H1 (cell line): Measurements from ENCODE around the gene ADIPOR1. TPM values are rescaled to one million over a fixed set of nuclear protein-coding genes. Genes with fewer than 3 reads are reported as not detected.

Experiments
- KDM1A ChIP-seq: fragments of 200-600, 300-600 bp; sonication (generic); IDR thresholded peaks from 2 replicates; pipeline ENCODE4 v1.7.1; 2016; ENCODE audit warnings: mild to moderate bottlenecking, low read length, borderline replicate concordance
- polyA plus RNA-seq, 7 experiments: library from polyadenylated mRNA; depleted of rRNA in 3 of 7; stranded (reverse) in 5 of 7; unstranded in 2 of 7; fragments of >200 nt in 5 of 7; fragments of 200-250 nt in 2 of 7; gene quantifications; 1 replicate in 5 of 7; 2 replicates in 1 of 7; 4 replicates in 1 of 7; pipeline versions ENCODE4 v1.2.1 to v1.2.3, GENCODE V29; 2011 to 2013; ENCODE audit warnings: missing spikeins in 2 of 7, mixed read lengths in 2 of 7
- total RNA-seq: library from RNA; stranded (reverse); fragmentation: NEBNext Ultra II Directional; extraction: Animal tissue kit (Norgen Biotek cat#: 25700); gene quantifications from 2 replicates; pipeline ENCODE4 v1.2.1, GENCODE V29; 2021

The ADIPOR1 gene
- total and polyA plus RNA-seq, 2 of the 8 experiments (the other 6 are each of a cell fraction or from before 2014, with no cell fraction given), result 69.8 to 118 TPM

GRCh38 chr1:202991112-202991511 is 33.0 kb upstream of the ADIPOR1 start (continued):
- no peak for TF ChIP-seq KDM1A
